Measurements from ENCODE around the gene WFDC1. TPM values are rescaled to one million over a fixed set of nuclear protein-coding genes. Genes with fewer than 3 reads are reported as not detected.

The WFDC1 gene
- total and polyA plus RNA-seq, 4 donors, result 3.8 to 10.4 (median 9.2) TPM

DNA sequence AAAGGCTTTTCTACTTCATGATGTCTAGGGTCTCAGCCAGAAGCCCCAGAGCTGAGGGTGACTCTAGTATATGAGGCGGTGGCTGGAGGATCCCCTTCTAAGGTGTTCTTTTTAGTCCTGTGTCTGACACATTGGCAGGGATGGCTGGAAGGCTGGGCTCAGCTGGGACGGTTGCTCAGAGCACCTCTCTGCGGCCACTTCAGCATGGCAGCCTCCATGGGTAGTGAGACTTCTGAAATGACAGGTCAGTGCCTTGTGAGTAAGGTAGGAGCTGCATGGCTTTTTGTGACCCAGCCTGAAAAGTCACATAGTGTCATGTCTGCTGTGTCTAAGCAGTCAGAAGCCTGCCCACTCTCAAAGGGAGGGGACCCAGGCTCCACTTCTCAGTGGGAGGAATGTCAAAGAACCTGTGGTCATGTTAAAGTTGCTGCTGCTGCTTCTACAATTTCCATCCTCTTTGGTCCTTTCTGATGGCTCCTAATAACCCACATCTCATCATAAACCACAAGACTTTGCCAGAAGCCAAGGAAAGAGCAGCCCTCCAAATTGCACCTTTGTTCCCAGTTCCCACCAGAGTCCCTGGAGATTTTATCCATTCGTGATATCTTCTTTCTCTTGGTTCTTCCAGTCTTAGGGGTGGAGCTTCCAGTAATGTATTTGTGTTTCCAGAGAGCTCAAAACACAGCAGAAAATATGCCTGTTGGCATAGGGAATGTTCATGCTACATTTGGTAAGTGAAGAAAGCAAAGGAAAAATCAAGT lies 39.4 kb upstream of the WFDC1 start:
- Histone ChIP-seq H3K9me3 (ENCODE audit: control insufficient read depth, insufficient read depth, low read length) (peaks cover 3% of the 10 kb centered on the region), H3K4me1 (ENCODE audit: control insufficient read depth, insufficient read depth, low read length) (no peaks in the 10 kb centered on the region), H3K4me3 (ENCODE audit: low read depth, low read length) (no peak overlapping the region), H3K27me3 (ENCODE audit: control insufficient read depth, insufficient read depth, low read length) (no peaks in the 10 kb centered on the region), H3K27ac (ENCODE audit: low read depth, low read length) (no peak overlapping the region), H3K36me3 (ENCODE audit: control insufficient read depth, insufficient read depth, low read length) (no peaks in the 10 kb centered on the region)
- 100% methylated on average over 3 of the region's 4 CpGs for whole genome bisulfite sequencing (ENCODE audit: insufficient coverage)
- DNase-seq (ENCODE audit: low read depth in 4 of 6, low spot score in 6 of 6), result no peak

DNA sequence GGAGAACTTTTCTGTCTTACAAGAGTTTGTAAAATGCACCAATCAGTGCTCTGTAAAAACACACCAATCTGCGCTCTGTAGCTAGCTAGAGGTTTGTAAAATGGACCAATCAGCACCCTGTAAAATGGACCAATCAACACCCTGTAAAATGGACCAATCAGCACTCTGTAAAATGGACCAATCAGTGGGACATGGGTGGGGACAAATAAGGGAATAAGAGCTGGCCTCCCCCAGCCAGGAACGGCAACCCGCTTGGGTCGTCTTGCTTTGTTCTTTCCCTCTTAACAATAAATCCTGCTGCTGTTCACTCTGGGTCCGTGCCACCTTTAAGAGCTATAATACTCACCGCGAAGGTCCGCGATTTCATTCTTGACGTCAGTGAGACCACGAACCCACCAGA lies 36.4 kb upstream of the WFDC1 start:
- peaks cover 4% of the 10 kb centered on the region for H3K4me1 ChIP-seq (ENCODE audit: control insufficient read depth, insufficient read depth, low read length)
- 86% methylated on average over 9 of the region's 11 CpGs for WGBS (ENCODE audit: insufficient coverage)
- no peak for DNase-seq (ENCODE audit: low read depth in 4 of 6, low spot score in 6 of 6)
- H3K9me3 ChIP-seq (ENCODE audit: control insufficient read depth, insufficient read depth, low read length), result peaks cover 3% of the 10 kb centered on the region
- no peak overlapping the region for H3K4me3 ChIP-seq (ENCODE audit: low read depth, low read length)
- H3K36me3 ChIP-seq (ENCODE audit: control insufficient read depth, insufficient read depth, low read length), result no peaks in the 10 kb centered on the region
- no peak overlapping the region for H3K27ac ChIP-seq (ENCODE audit: low read depth, low read length)
- H3K27me3 ChIP-seq (ENCODE audit: control insufficient read depth, insufficient read depth, low read length), result no peaks in the 10 kb centered on the region

DNA sequence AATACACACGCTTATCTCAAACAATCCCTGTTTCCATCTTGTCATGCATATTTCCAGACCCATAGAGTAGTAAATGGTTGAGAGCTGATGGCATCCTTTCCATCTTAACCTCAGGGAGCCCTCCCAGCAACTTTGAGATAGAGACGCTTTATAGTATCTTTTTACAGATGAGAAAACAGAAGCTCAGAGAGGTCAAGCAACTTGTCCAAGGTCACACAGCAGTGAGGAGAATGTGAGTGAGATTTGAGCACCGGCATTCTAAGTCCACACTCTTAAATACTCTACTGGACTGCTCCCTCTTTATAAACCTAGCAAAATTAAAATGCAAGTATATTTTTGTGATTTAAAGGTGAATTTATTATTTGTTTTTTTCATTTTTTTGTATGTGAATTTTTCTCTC lies 35.0 kb upstream of the WFDC1 start:
- DNase-seq (ENCODE audit: low read depth in 4 of 6, low spot score in 6 of 6), result no peak
- Histone ChIP-seq H3K27ac (ENCODE audit: low read depth, low read length) (no peak overlapping the region), H3K27me3 (ENCODE audit: control insufficient read depth, insufficient read depth, low read length) (no peaks in the 10 kb centered on the region), H3K9me3 (ENCODE audit: control insufficient read depth, insufficient read depth, low read length) (peaks cover 3% of the 10 kb centered on the region), H3K36me3 (ENCODE audit: control insufficient read depth, insufficient read depth, low read length) (no peaks in the 10 kb centered on the region), H3K4me3 (ENCODE audit: low read depth, low read length) (no peak overlapping the region), H3K4me1 (ENCODE audit: control insufficient read depth, insufficient read depth, low read length) (peaks cover 4% of the 10 kb centered on the region)
- WGBS (ENCODE audit: insufficient coverage), result no CpG with 5 or more reads among the region's 3 CpGs

DNA sequence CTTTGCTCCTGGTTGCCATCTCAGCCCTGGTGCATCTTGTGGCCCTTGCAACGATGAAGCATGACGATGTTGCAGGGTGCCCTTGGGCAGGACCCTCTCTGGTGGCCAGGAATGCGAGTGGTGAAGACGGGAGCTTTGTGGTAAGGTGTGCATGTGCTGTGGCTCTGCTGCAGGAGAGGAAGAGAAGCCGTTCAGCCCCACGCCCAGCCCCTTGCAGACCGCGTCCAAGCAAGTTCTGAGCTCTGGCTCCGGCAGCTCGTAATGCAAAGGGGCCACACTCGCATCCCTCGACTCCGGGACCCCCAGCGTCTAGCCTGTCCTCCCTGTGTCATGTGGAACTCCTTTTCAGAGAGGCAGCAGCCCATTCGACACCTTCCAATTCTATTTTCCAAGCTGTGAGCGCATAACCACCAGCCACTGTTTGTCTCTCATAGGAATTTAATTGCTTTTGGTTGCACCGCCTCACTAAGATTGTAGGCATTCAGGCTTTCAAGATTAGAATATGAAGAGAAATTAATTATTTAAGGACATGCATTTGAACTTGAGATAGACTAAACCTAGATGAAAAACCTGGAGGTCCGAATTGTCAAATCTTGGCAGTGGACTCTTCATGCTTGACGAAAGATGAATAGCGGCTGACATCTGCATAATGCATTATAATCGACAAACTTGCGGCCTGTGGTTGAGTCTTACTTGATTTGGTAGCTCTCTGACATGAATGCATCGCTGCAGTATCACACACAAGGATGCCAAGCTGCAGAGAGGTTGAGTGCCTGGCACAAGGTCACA lies 33.7 kb upstream of the WFDC1 start:
- no peaks in the 10 kb centered on the region for H3K9me3 ChIP-seq (ENCODE audit: control insufficient read depth, insufficient read depth, low read length)
- H3K4me1 ChIP-seq (ENCODE audit: control insufficient read depth, insufficient read depth, low read length), result peaks cover 4% of the 10 kb centered on the region
- H3K27me3 ChIP-seq (ENCODE audit: control insufficient read depth, insufficient read depth, low read length), result no peaks in the 10 kb centered on the region
- DNase-seq (ENCODE audit: low read depth in 4 of 6, low spot score in 6 of 6), result peak in 1 of 6 donors; percentile 36
- no peak overlapping the region for H3K27ac ChIP-seq (ENCODE audit: low read depth, low read length)
- no peak overlapping the region for H3K4me3 ChIP-seq (ENCODE audit: low read depth, low read length)
- H3K36me3 ChIP-seq (ENCODE audit: control insufficient read depth, insufficient read depth, low read length), result no peaks in the 10 kb centered on the region
- WGBS (ENCODE audit: insufficient coverage), result 75% methylated on average over 20 of the region's 23 CpGs

DNA sequence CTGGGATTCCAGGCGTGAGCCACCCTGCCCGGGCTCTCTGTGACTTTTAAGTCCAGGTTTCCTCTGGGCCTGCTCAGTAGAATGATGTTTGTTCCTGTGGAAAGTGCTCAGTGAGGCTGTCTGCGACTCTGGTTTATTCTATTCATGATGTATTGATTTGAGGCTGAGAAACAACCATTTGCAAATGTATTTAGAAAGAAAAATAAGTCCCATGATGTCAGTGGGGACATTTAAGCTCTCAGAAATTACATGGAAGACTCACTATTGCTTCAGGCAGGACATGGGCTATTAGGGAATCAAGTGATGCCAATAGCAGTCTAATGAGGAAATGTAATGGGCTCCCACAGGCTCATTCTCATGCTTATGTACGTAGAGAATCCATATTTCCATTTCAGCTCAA lies 32.6 kb upstream of the WFDC1 start:
- H3K4me3 ChIP-seq (ENCODE audit: low read depth, low read length), result no peak overlapping the region
- no peaks in the 10 kb centered on the region for H3K36me3 ChIP-seq (ENCODE audit: control insufficient read depth, insufficient read depth, low read length)
- H3K4me1 ChIP-seq (ENCODE audit: control insufficient read depth, insufficient read depth, low read length), result peaks cover 8% of the 10 kb centered on the region
- WGBS (ENCODE audit: insufficient coverage), result 57% methylated on average over 3 of the region's 4 CpGs
- no peaks in the 10 kb centered on the region for H3K9me3 ChIP-seq (ENCODE audit: control insufficient read depth, insufficient read depth, low read length)
- H3K27ac ChIP-seq (ENCODE audit: low read depth, low read length), result no peak overlapping the region
- H3K27me3 ChIP-seq (ENCODE audit: control insufficient read depth, insufficient read depth, low read length), result no peaks in the 10 kb centered on the region
- peak in 1 of 6 donors; percentile 93 for DNase-seq (ENCODE audit: low read depth in 4 of 6, low spot score in 6 of 6)

DNA sequence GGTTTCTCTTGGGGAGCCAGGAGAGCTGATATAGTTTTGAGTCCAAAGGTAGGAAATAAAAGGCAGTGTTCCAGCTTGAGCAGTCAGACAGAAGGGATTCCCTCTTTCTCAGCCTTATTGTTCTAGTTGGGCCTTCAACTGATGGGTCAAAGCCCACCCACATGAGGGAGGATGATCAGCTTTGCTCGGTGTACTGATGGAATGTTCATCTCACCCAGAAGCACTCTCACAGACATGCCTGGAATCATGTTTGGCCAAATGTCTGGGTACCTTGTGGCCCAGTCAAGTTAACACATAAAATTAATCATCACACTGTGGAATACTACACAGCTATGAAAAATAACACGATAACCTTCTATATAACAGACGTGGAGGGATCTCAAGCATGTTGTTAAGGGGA lies 31.7 kb upstream of the WFDC1 start:
- H3K9me3 ChIP-seq (ENCODE audit: control insufficient read depth, insufficient read depth, low read length), result no peaks in the 10 kb centered on the region
- 100% methylated on average over 1 of the region's 3 CpGs for WGBS (ENCODE audit: insufficient coverage)
- H3K36me3 ChIP-seq (ENCODE audit: control insufficient read depth, insufficient read depth, low read length), result no peaks in the 10 kb centered on the region
- H3K27ac ChIP-seq (ENCODE audit: low read depth, low read length), result no peak overlapping the region
- no peaks in the 10 kb centered on the region for H3K27me3 ChIP-seq (ENCODE audit: control insufficient read depth, insufficient read depth, low read length)
- no peak overlapping the region for H3K4me3 ChIP-seq (ENCODE audit: low read depth, low read length)
- DNase-seq (ENCODE audit: low read depth in 4 of 6, low spot score in 6 of 6), result no peak
- peaks cover 8% of the 10 kb centered on the region for H3K4me1 ChIP-seq (ENCODE audit: control insufficient read depth, insufficient read depth, low read length)

DNA sequence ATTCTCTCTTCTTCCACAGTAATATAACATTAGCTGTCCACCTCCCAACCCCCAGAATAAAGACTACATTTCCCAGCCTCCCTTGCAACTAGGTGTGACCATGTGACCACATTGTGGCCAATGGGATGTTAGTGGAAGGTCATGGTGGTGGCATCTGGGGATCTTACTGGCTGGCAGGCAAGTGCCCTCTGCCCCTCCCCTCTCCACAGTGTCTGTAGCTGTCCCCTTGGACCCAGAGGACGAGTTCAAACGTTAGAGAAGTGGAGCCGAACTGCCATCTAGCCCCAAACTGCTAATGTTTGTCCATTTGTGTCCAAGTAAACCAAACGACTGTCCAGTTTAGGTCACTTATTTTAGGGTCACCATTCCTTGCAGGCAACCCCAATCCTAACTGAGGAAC lies 28.2 kb upstream of the WFDC1 start:
- peaks cover 7% of the 10 kb centered on the region for H3K4me1 ChIP-seq (ENCODE audit: control insufficient read depth, insufficient read depth, low read length)
- DNase-seq (ENCODE audit: low read depth in 4 of 6, low spot score in 6 of 6), result peak in 3 of 6 donors; percentile 59 to 95 (median 71)
- H3K4me3 ChIP-seq (ENCODE audit: low read depth, low read length), result no peak overlapping the region
- no peaks in the 10 kb centered on the region for H3K27me3 ChIP-seq (ENCODE audit: control insufficient read depth, insufficient read depth, low read length)
- H3K27ac ChIP-seq (ENCODE audit: low read depth, low read length), result no peak overlapping the region
- WGBS (ENCODE audit: insufficient coverage), result 33% methylated on average over 4 of the region's 4 CpGs
- H3K9me3 ChIP-seq (ENCODE audit: control insufficient read depth, insufficient read depth, low read length), result no peaks in the 10 kb centered on the region
- H3K36me3 ChIP-seq (ENCODE audit: control insufficient read depth, insufficient read depth, low read length), result no peaks in the 10 kb centered on the region

DNA sequence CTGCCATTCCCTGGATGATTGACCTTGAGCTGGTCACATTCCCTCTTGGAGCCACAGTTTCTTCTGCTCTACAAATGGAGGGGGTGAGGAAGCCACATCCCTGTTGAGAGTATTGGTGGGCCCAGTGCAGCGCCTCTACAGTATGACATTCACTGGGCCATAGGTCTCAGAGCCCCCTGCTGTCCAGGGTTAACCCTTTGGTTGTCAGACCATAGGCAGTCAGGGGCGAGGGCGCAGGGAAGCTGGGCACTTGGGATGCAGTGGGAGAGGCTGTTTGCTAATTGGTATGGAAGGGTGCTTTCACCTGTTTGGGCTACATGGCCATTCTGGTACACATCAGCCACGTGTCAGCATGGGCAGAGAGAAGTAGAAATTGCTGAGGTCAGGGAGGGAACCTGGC lies 27.3 kb upstream of the WFDC1 start:
- H3K4me3 ChIP-seq (ENCODE audit: low read depth, low read length), result no peak overlapping the region

DNA sequence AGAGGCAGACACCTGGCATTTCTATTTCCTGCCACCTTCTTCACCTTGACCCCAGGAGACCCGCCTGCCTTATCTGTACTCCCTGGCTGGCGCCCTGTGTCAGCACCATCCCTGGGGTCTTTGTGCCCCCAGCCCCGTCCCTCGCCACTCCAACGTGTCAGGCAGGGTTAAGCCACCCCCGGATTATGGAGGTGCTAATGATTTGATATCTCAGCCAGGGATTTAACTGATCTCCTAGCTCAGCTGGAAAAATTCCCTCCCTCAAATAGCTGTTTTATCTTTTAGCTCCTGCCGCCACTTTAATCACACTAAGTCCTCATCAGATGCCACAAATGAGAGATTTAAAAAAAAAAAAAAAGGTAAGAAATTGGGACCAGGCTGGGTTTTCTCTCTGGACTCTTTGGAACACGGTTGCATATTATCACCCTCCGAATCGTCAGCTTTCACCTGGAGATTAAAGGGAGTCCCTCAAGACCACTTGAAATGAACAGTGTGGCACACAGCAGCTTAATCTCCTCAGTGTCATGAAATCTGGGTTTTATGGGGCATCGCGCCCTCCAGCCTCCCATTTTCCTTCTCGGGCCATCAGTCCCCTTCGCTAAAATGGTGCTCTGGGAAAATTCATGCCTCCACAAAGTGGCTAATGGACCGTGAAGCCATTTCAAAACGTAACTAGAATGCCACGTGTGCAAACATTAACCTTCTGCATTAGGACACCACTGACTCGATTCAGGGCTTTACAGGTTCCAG lies 26.2 kb upstream of the WFDC1 start:
- peak in 2 of 6 donors; percentile 51 to 96 for DNase-seq (ENCODE audit: low read depth in 4 of 6, low spot score in 6 of 6)
- WGBS (ENCODE audit: insufficient coverage), result 32% methylated on average over 7 of the region's 18 CpGs

More for the DNA sequence above, 27.3 kb upstream of the WFDC1 start:
- no peaks in the 10 kb centered on the region for H3K9me3 ChIP-seq (ENCODE audit: control insufficient read depth, insufficient read depth, low read length)
- no peaks in the 10 kb centered on the region for H3K36me3 ChIP-seq (ENCODE audit: control insufficient read depth, insufficient read depth, low read length)
- H3K4me1 ChIP-seq (ENCODE audit: control insufficient read depth, insufficient read depth, low read length), result peaks cover 7% of the 10 kb centered on the region
- no peaks in the 10 kb centered on the region for H3K27me3 ChIP-seq (ENCODE audit: control insufficient read depth, insufficient read depth, low read length)
- WGBS (ENCODE audit: insufficient coverage), result 79% methylated on average over 4 of the region's 4 CpGs
- no peak for DNase-seq (ENCODE audit: low read depth in 4 of 6, low spot score in 6 of 6)
- H3K27ac ChIP-seq (ENCODE audit: low read depth, low read length), result no peak overlapping the region

More for the DNA sequence above, 26.2 kb upstream of the WFDC1 start:
- Histone ChIP-seq H3K9me3 (ENCODE audit: control insufficient read depth, insufficient read depth, low read length) (no peaks in the 10 kb centered on the region), H3K4me1 (ENCODE audit: control insufficient read depth, insufficient read depth, low read length) (peaks cover 7% of the 10 kb centered on the region), H3K27me3 (ENCODE audit: control insufficient read depth, insufficient read depth, low read length) (no peaks in the 10 kb centered on the region), H3K4me3 (ENCODE audit: low read depth, low read length) (no peak overlapping the region), H3K27ac (ENCODE audit: low read depth, low read length) (no peak overlapping the region), H3K36me3 (ENCODE audit: control insufficient read depth, insufficient read depth, low read length) (no peaks in the 10 kb centered on the region)

All from spinal cord (tissue), 10 donors.